MM.1S (cell line): ENCODE measurements around the gene GMEB1.
"Not testable (repeated sequence)": the region's sequence is repeated elsewhere in the genome, so short reads cannot be mapped to it uniquely, and the experiment has no call there.

Experiments
- DNase-seq: peaks from one replicate; pipeline ENCODE4 v3.0.0-alpha.2; 2015
- H2AFZ ChIP-seq: fragments of 300-600 bp; sonication (generic); 2 replicates; pipeline ENCODE4 v1.6.0; 2016; ENCODE audit warnings: antibody characterized with exemption, low read length
- H3F3A ChIP-seq: fragments of 300-600 bp; sonication (generic); 2 replicates; pipeline ENCODE4 v1.6.1; 2016; ENCODE audit warnings: mild to moderate bottlenecking, antibody characterized with exemption, low read length, moderate library complexity, mixed read lengths; ENCODE audit not compliant: insufficient read depth
- H3K27ac ChIP-seq: fragments of 300-600 bp; sonication (generic); 2 replicates; pipeline ENCODE4 v1.5.1; 2016; ENCODE audit warnings: mild to moderate bottlenecking, low read length
- H3K27me3 ChIP-seq: fragments of 300-600 bp; sonication (generic); replicated peaks from 2 replicates; pipeline ENCODE4 v1.6.0; 2016; ENCODE audit warnings: low read length; ENCODE audit not compliant: insufficient read depth
- H3K36me3 ChIP-seq: fragments of 300-600 bp; sonication (generic); replicated peaks from 2 replicates; pipeline ENCODE4 v1.6.1; 2016; ENCODE audit warnings: mild to moderate bottlenecking, low read length, mixed read lengths; ENCODE audit not compliant: insufficient read depth
- H3K4me1 ChIP-seq: fragments of 300-600 bp; sonication (generic); 2 replicates; pipeline ENCODE4 v1.6.1; 2016; ENCODE audit warnings: low read length, mixed read lengths
- H3K4me2 ChIP-seq: fragments of 300-600 bp; sonication (generic); 2 replicates; pipeline ENCODE4 v1.6.0; 2016; ENCODE audit warnings: low read depth, low read length
- H3K4me3 ChIP-seq: fragments of 300-600 bp; sonication (generic); 2 replicates; pipeline ENCODE4 v1.5.1; 2016; ENCODE audit warnings: low read length, mixed read lengths
- H3K79me2 ChIP-seq: fragments of 300-600 bp; sonication (generic); 2 replicates; pipeline ENCODE4 v1.6.1; 2016; ENCODE audit warnings: mixed run types, low read length, mixed read lengths
- H3K9ac ChIP-seq: fragments of 300-600 bp; sonication (generic); 2 replicates; pipeline ENCODE4 v1.6.1; 2016; ENCODE audit warnings: low read length, mixed read lengths
- H3K9me2 ChIP-seq: fragments of 300-600 bp; sonication (generic); replicated peaks from 2 replicates; pipeline ENCODE4 v1.6.1; 2016; ENCODE audit warnings: mild to moderate bottlenecking, low read length, mixed read lengths; ENCODE audit not compliant: insufficient read depth
- H3K9me3 ChIP-seq: fragments of 300-600 bp; sonication (generic); replicated peaks from 2 replicates; pipeline ENCODE4 v1.6.1; 2016; ENCODE audit warnings: mild to moderate bottlenecking, low read length, mixed read lengths; ENCODE audit not compliant: insufficient read depth
- H4K20me1 ChIP-seq: fragments of 300-600 bp; sonication (generic); 2 replicates; pipeline ENCODE4 v1.6.1; 2016; ENCODE audit warnings: mild to moderate bottlenecking, low read length, moderate library complexity, mixed read lengths; ENCODE audit not compliant: insufficient read depth
- CTCF ChIP-seq: fragments of 300-600 bp; sonication (generic); IDR thresholded peaks from 2 replicates; pipeline ENCODE4 v1.5.1; 2016; ENCODE audit warnings: antibody characterized with exemption, low read length, mixed read lengths
- EZH2 ChIP-seq: fragments of 300-600 bp; sonication (generic); optimal IDR thresholded peaks from 2 replicates; pipeline ENCODE3; 2017; ENCODE audit warnings: low read depth, mild to moderate bottlenecking, antibody characterized with exemption, low read length, mixed read lengths
- EZH2phosphoT487 ChIP-seq: fragments of 300-600 bp; sonication (generic); IDR thresholded peaks from 2 replicates; pipeline ENCODE4 v1.6.1; 2018; ENCODE audit warnings: antibody characterized with exemption, low read length

GMEB1 gene

GRCh38 chr1:28718586-28719331 lies 50.2 kb downstream of the GMEB1 start:
- H3K79me2 ChIP-seq, result no peaks in the 10 kb centered on the region
- no peaks in the 10 kb centered on the region for H3K9me2 ChIP-seq
- no peak overlapping the region for H2AFZ ChIP-seq
- H3K4me3 ChIP-seq, result no peak overlapping the region
- DNase-seq, result no peak
- no peaks in the 10 kb centered on the region for H3K9me3 ChIP-seq
- no peaks in the 10 kb centered on the region for H3F3A ChIP-seq
- no peak overlapping the region for H3K4me2 ChIP-seq
- H4K20me1 ChIP-seq, result no peaks in the 10 kb centered on the region
- H3K27ac ChIP-seq, result no peak overlapping the region
- no peak overlapping the region for H3K9ac ChIP-seq
- 0 out of 2 replicates have a peak, but pooled peaks cover 5% of the 10 kb centered on the region for H3K36me3 ChIP-seq
- no peaks in the 10 kb centered on the region for H3K4me1 ChIP-seq
- H3K27me3 ChIP-seq, result no peaks in the 10 kb centered on the region
- TF ChIP-seq EZH2 (no peak), EZH2phosphoT487 (no peak), CTCF (no peak)

DNA sequence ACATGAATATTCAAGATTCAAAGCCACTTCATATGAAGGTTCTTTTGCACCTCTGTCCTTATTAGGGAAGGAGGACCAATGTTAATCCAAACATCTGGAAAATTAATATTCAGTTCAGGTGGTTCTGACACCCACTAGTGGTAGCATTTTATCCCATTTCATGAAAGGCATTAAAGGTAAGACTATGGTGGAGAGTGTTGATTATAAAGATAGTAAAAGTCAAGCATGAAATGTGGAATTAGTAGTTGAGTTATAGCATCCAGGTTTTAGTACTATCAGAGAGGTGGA lies 50.7 kb downstream of the GMEB1 start:
- no peaks in the 10 kb centered on the region for H3K79me2 ChIP-seq
- no peak for DNase-seq
- no peaks in the 10 kb centered on the region for H3K9me3 ChIP-seq
- H3K27me3 ChIP-seq, result no peaks in the 10 kb centered on the region
- H3K9me2 ChIP-seq, result no peaks in the 10 kb centered on the region
- no peak overlapping the region for H3K4me2 ChIP-seq
- H3K4me1 ChIP-seq, result no peaks in the 10 kb centered on the region
- no peak overlapping the region for H2AFZ ChIP-seq
- no peak overlapping the region for H3K9ac ChIP-seq
- no peaks in the 10 kb centered on the region for H3F3A ChIP-seq
- H3K36me3 ChIP-seq, result 0 out of 2 replicates have a peak, but pooled peaks cover 2% of the 10 kb centered on the region
- TF ChIP-seq EZH2phosphoT487 (no peak), EZH2 (no peak), CTCF (no peak)
- no peak overlapping the region for H3K27ac ChIP-seq
- no peak overlapping the region for H3K4me3 ChIP-seq
- no peaks in the 10 kb centered on the region for H4K20me1 ChIP-seq

DNA sequence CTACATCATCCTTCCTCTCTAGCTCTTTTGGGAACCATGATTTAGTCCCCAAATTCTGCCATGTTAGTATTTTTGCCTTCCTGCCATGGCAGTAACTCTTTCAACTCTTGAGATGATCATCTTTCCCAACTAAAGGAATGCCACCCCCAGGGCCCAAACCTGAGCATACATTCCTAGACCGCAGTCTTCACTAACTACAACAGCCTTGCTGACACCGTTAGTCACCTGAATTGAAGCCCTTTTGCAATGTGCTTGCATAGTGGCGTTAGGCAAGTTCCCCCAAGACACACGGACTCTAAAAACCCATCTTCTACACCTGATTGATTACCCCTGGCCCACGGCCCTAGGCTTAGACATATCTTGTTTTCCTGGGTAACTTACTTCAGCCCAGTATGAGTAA lies 51.8 kb downstream of the GMEB1 start:
- no peak for DNase-seq
- no peak overlapping the region for H3K9ac ChIP-seq
- H3K9me3 ChIP-seq, result no peaks in the 10 kb centered on the region

GRCh38 chr1:28721927-28722326 lies 53.3 kb downstream of the GMEB1 start:
- H2AFZ ChIP-seq, H3K4me1 ChIP-seq, H3K36me3 ChIP-seq, H3F3A ChIP-seq, H3K9me2 ChIP-seq, H3K27ac ChIP-seq, H3K4me3 ChIP-seq, H3K79me2 ChIP-seq, H3K9me3 ChIP-seq, H3K9ac ChIP-seq, DNase-seq, H3K27me3 ChIP-seq, H3K4me2 ChIP-seq, H4K20me1 ChIP-seq: not testable (repeated sequence)

More for the DNA sequence above, 51.8 kb downstream of the GMEB1 start:
- TF ChIP-seq CTCF, result no peak
- TF ChIP-seq EZH2phosphoT487, result no peak
- no peak for TF ChIP-seq EZH2
- Histone ChIP-seq H3K4me3 (no peak overlapping the region), H3K27me3 (no peaks in the 10 kb centered on the region), H3F3A (no peaks in the 10 kb centered on the region), H3K79me2 (no peaks in the 10 kb centered on the region), H3K4me1 (no peaks in the 10 kb centered on the region), H3K9me2 (no peaks in the 10 kb centered on the region), H3K4me2 (no peak overlapping the region), H3K27ac (no peak overlapping the region), H4K20me1 (no peaks in the 10 kb centered on the region), H3K36me3 (no peaks in the 10 kb centered on the region), H2AFZ (no peak overlapping the region)

DNA sequence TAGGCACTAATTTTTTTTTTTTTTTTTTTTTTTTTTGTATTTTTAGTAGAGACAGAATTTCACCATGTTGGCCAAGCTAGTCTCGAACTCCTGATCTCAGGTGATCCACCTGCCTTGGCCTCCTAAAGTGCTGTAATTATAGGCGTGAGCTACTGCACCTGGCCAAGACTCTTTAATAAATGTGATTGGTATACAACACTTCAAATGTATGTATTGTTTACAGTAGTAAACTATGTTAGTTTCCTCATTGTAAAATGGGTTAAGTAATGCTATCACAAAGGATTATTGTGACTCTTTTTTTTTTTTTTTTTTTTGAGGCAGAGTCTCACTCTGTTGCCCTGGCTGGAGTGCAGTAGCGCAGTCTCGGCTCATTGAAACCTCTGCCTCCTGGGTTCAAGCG lies 56.8 kb downstream of the GMEB1 start:
- DNase-seq, H3K27me3 ChIP-seq, H3K36me3 ChIP-seq, H3K4me3 ChIP-seq, H3K9ac ChIP-seq, H3K79me2 ChIP-seq, H3K4me1 ChIP-seq, H3F3A ChIP-seq, H4K20me1 ChIP-seq, H2AFZ ChIP-seq, H3K4me2 ChIP-seq, H3K27ac ChIP-seq, H3K9me2 ChIP-seq, H3K9me3 ChIP-seq: not testable (repeated sequence)
